ENCODE results near the gene NR4A1. TPM values are rescaled to one million over a fixed set of nuclear protein-coding genes. Genes with fewer than 3 reads are reported as not detected.

NR4A1 gene
- total and polyA plus RNA-seq, 10 of the 15 experiments (the other 5 are each of a cell fraction or from before 2014, with no cell fraction given), result 0.05 to 7.9 (median 2.2) TPM; not detected in 1

DNA sequence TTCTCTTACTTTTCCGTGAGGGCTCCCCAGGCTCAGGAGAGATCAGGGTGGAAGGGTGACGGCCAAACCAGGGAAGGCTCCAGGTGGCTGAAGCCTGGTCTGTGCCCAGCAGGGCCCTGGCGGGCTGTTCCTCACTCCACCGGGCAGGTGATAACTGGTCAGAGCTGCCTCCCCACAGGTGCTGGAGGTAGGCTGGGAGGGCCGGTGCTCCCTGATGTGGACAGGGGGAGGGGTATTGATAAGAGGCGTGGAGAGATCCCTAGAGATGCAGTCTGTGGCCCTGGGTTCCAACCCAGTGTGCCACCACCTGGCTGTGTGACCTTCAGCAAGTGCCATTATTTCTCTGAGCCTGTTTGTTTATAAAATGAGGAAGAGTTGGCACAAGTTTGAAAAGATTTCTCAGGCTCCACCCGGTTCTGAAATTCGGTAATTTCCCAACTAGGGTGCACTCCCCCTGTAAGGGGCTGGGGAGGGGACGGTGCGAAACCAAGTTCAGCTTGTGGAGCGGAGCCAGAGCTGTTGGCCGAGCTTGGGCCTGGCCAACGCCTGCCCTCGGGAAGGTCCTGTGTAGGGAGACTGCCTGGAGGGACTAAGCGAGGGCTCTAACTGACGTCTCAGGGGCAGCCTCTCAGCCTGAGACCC is 1.0 kb upstream of the NR4A1 start (continued):
- TF ChIP-seq SKIL (IDR thresholded peaks at IDR 0.05; ENCODE audit: low read depth, poor library complexity, severe bottlenecking) (no peak), CHD1 (IDR thresholded peaks at IDR 0.05; ENCODE audit: low read depth, low read length) (0 out of 2 replicates have a peak, but pooled peaks have one; percentile 30), ZNF687 (IDR thresholded peaks at IDR 0.05) (0 out of 2 replicates have a peak, but pooled peaks have one; percentile 32)
